Smooth muscle cell (in vitro differentiated cells): ENCODE data around the gene LRIG1. TPM values are rescaled to one million over a fixed set of nuclear protein-coding genes. Genes with fewer than 3 reads are reported as not detected.

Experiments
- DNase-seq: peaks from one replicate; lab custom pipeline; 2025; ENCODE audit not compliant: unreplicated experiment; lab: John Stamatoyannopoulos, UW
- H2AFZ ChIP-seq: fragments of 200-600 bp; sonication (generic); 2 replicates; pipeline ENCODE4 v1.6.0; 2016; ENCODE audit warnings: antibody characterized with exemption, low read depth, mild to moderate bottlenecking
- H3F3A ChIP-seq: fragments of 200-600 bp; sonication (generic); 2 replicates; pipeline ENCODE4 v1.6.0; 2017; ENCODE audit warnings: antibody characterized with exemption, low read depth
- H3K27ac ChIP-seq: fragments of 200-600 bp; sonication (generic); 2 replicates; pipeline ENCODE4 v1.5.1; 2016; ENCODE audit warnings: low read depth, mild to moderate bottlenecking
- H3K27me3 ChIP-seq: fragments of 200-600 bp; sonication (generic); 2 replicates; pipeline ENCODE4 v1.6.1; 2016; ENCODE audit warnings: low read depth, mild to moderate bottlenecking
- H3K36me3 ChIP-seq: fragments of 200-600 bp; sonication (generic); 2 replicates; pipeline ENCODE4 v1.5.1; 2016; ENCODE audit warnings: low read depth
- H3K4me1 ChIP-seq: fragments of 200-600 bp; sonication (generic); 2 replicates; pipeline ENCODE4 v1.5.1; 2016; ENCODE audit warnings: low read depth
- H3K4me2 ChIP-seq: fragments of 200-600 bp; sonication (generic); 2 replicates; pipeline ENCODE4 v1.6.0; 2016; ENCODE audit warnings: mild to moderate bottlenecking
- H3K4me3 ChIP-seq: fragments of 200-600 bp; sonication (generic); 2 replicates; pipeline ENCODE4 v1.5.1; 2016; ENCODE audit warnings: mild to moderate bottlenecking
- H3K79me2 ChIP-seq: fragments of 200-600 bp; sonication (generic); 2 replicates; pipeline ENCODE4 v1.6.0; 2016; ENCODE audit warnings: low read depth, mild to moderate bottlenecking
- H3K9ac ChIP-seq: fragments of 200-600 bp; sonication (generic); 2 replicates; pipeline ENCODE4 v1.6.0; 2016; ENCODE audit warnings: low read depth
- H3K9me3 ChIP-seq: fragments of 200-600 bp; sonication (generic); replicated peaks from 2 replicates; pipeline ENCODE4 v1.5.1; 2016; ENCODE audit warnings: low read depth
- H4K20me1 ChIP-seq: fragments of 200-600 bp; sonication (generic); 2 replicates; pipeline ENCODE4 v1.6.0; 2016; ENCODE audit warnings: low read depth
- CTCF ChIP-seq: fragments of 200-600 bp; sonication (generic); IDR thresholded peaks from 2 replicates; pipeline ENCODE4 v1.5.1; 2017; ENCODE audit warnings: borderline replicate concordance, mild to moderate bottlenecking, antibody characterized with exemption; ENCODE audit not compliant: insufficient read depth, poor library complexity, severe bottlenecking
- WGBS: methylation state at CpG from one replicate; pipeline ENCODE4 v1.1.7; 2016; ENCODE audit warnings: low lambda C conversion rate; 5-methylcytosine and 5-hydroxymethylcytosine counted together
- polyA plus RNA-seq: library from polyadenylated mRNA; unstranded; fragments of >200 nt; fragmentation: Nextera tagmentation; extraction: Ambion mirVana; gene quantifications from 2 replicates; pipeline ENCODE4 v1.2.1, GENCODE V29; 2016
- total RNA-seq: library from RNA; depleted of rRNA; stranded (reverse); fragments of >200 nt; gene quantifications from 2 replicates; pipeline ENCODE4 v1.2.3, GENCODE V29; 2014

The LRIG1 gene
- total and polyA plus RNA-seq, 2 experiments from 2014 or later, result 26.5 to 31.3 TPM

DNA sequence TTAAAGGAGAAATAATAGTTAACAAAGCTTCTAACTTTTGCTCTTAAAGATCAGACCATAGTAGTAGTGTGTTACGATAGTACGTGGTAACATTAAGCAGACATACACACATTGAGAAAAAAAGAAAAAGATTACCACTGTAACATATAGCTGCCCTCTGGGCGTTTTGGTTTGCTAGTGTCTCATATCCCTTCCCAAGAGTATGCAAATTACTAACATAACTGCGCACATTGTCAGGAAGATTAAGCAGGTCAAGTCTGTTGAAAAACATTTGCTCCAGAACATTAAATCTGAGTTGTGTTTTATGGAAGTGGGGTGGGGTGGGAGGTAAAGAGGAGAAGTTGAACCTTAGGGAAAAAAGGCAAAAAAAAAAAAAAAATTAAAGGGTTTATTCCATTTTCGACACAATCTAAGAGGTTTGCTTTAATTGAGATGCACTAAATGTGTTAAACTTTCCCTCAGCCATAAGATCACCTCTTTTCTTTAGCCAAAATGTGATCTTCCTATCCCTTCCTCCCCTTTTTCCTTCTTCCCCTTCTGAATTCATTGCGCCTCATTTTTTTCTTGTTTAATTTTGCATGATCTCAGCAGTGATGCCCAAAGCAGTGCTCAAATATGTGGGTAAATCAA, 1.5 kb upstream of the LRIG1 start:
- H3F3A ChIP-seq, result no peaks in the 10 kb centered on the region
- H3K4me3 ChIP-seq, result no peak overlapping the region
- peak overlapping the region; percentile 91 for H3K4me2 ChIP-seq
- peaks cover 22% of the 10 kb centered on the region for H3K79me2 ChIP-seq
- no peak for DNase-seq
- H3K9ac ChIP-seq, result no peak overlapping the region
- H4K20me1 ChIP-seq, result peaks cover 21% of the 10 kb centered on the region
- no peak overlapping the region for H3K27ac ChIP-seq
- no peaks in the 10 kb centered on the region for H3K9me3 ChIP-seq
- H3K27me3 ChIP-seq, result peaks cover 31% of the 10 kb centered on the region
- WGBS, result 59% methylated on average over 6 of the region's 6 CpGs
- no peak for TF ChIP-seq CTCF
- no peak overlapping the region for H2AFZ ChIP-seq
- peaks cover 25% of the 10 kb centered on the region for H3K4me1 ChIP-seq
- no peaks in the 10 kb centered on the region for H3K36me3 ChIP-seq

DNA sequence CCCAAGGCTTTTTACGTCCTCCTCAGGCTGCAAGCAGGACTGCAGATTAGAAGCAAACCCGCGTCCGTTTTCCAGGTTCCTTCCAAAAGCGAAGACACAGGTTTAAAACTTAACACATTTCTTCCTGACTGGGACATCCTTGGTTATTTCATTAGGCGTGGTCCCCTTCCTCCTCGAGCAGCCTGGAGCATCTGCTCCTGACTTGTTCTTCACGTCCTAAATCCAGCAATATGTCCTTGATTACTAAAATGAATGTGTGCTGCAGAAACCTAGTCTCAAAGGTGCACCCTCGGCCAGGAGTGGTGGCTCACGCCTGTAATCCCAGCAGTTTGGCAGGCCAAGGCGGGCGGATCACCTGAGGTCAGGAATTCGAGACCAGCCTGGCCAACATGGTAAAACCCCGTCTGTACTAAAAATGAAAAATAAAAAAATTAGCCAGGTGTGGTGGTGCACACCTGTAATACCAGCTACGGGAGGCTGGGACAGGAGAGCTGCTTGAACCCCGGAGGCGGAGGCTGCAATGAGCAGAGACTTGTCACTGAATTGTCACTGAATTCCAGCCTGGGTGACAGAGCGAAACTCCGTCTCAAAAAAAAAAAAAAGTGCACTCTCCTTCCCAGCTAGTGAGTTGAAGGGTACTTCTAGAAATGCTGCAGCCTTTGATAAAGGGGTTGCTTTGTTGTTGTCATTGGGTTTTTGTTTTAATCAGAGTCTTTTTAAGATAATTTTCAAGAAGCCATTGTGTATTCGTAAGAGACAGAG, 842 bp upstream of the LRIG1 start:
- Histone ChIP-seq H3K9me3 (no peaks in the 10 kb centered on the region), H3K27ac (no peak overlapping the region), H3K79me2 (peaks cover 29% of the 10 kb centered on the region), H3K36me3 (no peaks in the 10 kb centered on the region), H3K4me2 (peak overlapping the region; percentile 91), H3K27me3 (peaks cover 31% of the 10 kb centered on the region), H3K4me1 (peaks cover 32% of the 10 kb centered on the region), H3F3A (no peaks in the 10 kb centered on the region), H3K4me3 (peak overlapping the region; percentile 56), H3K9ac (no peak overlapping the region), H2AFZ (peak overlapping the region; percentile 63), H4K20me1 (peaks cover 28% of the 10 kb centered on the region)
- no peak for DNase-seq
- WGBS, result 36% methylated on average over 20 of the region's 20 CpGs
- TF ChIP-seq CTCF, result no peak

DNA sequence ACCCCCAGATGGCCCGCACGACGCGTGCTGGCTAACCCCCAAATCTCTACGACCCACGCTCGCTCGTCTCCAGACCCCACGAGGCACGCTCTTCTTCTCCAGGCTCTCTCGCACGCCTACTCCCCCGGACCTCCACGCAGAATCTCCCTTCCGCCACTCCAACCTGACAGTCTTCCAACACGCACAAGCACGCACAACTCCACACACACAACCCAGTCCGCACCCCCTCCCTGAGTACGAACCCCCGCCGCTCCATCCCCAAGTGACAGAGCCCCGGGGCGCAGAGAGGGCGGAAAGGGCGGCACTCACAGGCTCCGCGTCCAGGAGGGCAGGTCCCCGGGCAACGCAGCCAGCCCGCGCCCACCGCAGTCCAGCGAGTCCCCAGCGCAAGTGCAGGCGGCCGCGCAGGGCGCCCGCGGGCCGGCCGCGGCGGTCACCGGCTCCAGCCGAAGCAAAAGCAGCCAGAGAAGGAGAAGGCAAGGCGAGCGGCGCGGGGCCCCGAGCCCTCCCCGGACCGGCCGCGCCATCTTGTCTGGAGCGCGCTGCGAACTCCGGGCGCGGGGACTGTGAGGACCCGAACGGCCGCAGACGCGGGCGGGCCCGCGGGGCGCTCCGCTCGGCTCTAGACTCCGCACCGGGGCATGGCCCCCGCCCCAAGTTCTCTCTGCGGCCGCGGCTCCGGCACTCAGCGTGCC, 794 bp downstream of the LRIG1 start:
- no peak for TF ChIP-seq CTCF
- Histone ChIP-seq H2AFZ (peak overlapping the region; percentile 55), H4K20me1 (peaks cover 44% of the 10 kb centered on the region), H3F3A (no peaks in the 10 kb centered on the region), H3K27ac (peak overlapping the region; percentile 18), H3K4me1 (peaks cover 42% of the 10 kb centered on the region), H3K79me2 (peaks cover 45% of the 10 kb centered on the region), H3K4me2 (peak overlapping the region; percentile 93), H3K4me3 (peak overlapping the region; percentile 82), H3K9ac (peak overlapping the region; percentile 51), H3K9me3 (no peaks in the 10 kb centered on the region), H3K27me3 (peaks cover 29% of the 10 kb centered on the region), H3K36me3 (no peaks in the 10 kb centered on the region)
- DNase-seq, result peak; percentile 22
- under 1% methylated on average over 54 of the region's 80 CpGs for WGBS
